HCT116 (cell line): ENCODE data around the gene CISTR.

Source experiments
- ATF3 ChIP-seq: IDR thresholded peaks from 2 replicates; pipeline ENCODE4 v1.6.1; 2012
- CTCF ChIP-seq, 3 experiments: fragments of 200-600 bp in 1 of 3; sonication (generic) in 1 of 3; IDR thresholded peaks in 2 of 3; conservative IDR thresholded peaks in 1 of 3; 2 replicates each; pipeline ENCODE4 v1.5.1; 2012 to 2017; ENCODE audit warnings: low read depth in 2 of 3, low read length in 2 of 3, antibody characterized with exemption in 1 of 3, borderline replicate concordance in 1 of 3, control low read depth in 1 of 3, mild to moderate bottlenecking in 1 of 3, mixed read lengths in 1 of 3, mixed run types in 1 of 3, moderate library complexity in 1 of 3; ENCODE audit not compliant: insufficient read depth in 1 of 3
- ELF1 ChIP-seq: IDR thresholded peaks from 2 replicates; pipeline ENCODE4 v1.6.1; 2012; ENCODE audit warnings: low read depth, borderline replicate concordance
- FOSL1 ChIP-seq: IDR thresholded peaks from 2 replicates; pipeline ENCODE4 v1.6.1; 2012; ENCODE audit warnings: low read depth
- JUND ChIP-seq: IDR thresholded peaks from 2 replicates; pipeline ENCODE4 v1.6.1; 2012
- MAX ChIP-seq: IDR thresholded peaks from 2 replicates; pipeline ENCODE4 v1.6.1; 2012
- POLR2A ChIP-seq: IDR thresholded peaks from 2 replicates; pipeline ENCODE4 v1.7.0; 2011; ENCODE audit warnings: borderline replicate concordance; ENCODE audit not compliant: insufficient read depth, insufficient read length; ENCODE audit errors: extremely low read depth
- POLR2AphosphoS5 ChIP-seq: IDR thresholded peaks from 2 replicates; pipeline ENCODE4 v1.6.1; 2011; ENCODE audit warnings: mild to moderate bottlenecking, low read depth, low read length, moderate library complexity
- SP1 ChIP-seq: IDR thresholded peaks from 2 replicates; pipeline ENCODE4 v1.6.1; 2012; ENCODE audit warnings: low read depth
- YY1 ChIP-seq: IDR thresholded peaks from 2 replicates; pipeline ENCODE4 v1.6.1; 2011; ENCODE audit warnings: low read length, low read depth, moderate library complexity, mild to moderate bottlenecking; ENCODE audit not compliant: insufficient replicate concordance; ENCODE audit errors: extremely low read depth
- TF ChIP-seq, protein P1 (sequence below): IDR thresholded peaks from 2 replicates; pipeline ENCODE4 v1.6.1; 2011; ENCODE audit warnings: mild to moderate bottlenecking, low read length, moderate library complexity; ENCODE audit not compliant: insufficient replicate concordance; ENCODE audit errors: extremely low read depth
- TF ChIP-seq, protein P2 (sequence below): IDR thresholded peaks from 2 replicates; pipeline ENCODE4 v1.6.1; 2012; ENCODE audit warnings: low read depth

DNA sequence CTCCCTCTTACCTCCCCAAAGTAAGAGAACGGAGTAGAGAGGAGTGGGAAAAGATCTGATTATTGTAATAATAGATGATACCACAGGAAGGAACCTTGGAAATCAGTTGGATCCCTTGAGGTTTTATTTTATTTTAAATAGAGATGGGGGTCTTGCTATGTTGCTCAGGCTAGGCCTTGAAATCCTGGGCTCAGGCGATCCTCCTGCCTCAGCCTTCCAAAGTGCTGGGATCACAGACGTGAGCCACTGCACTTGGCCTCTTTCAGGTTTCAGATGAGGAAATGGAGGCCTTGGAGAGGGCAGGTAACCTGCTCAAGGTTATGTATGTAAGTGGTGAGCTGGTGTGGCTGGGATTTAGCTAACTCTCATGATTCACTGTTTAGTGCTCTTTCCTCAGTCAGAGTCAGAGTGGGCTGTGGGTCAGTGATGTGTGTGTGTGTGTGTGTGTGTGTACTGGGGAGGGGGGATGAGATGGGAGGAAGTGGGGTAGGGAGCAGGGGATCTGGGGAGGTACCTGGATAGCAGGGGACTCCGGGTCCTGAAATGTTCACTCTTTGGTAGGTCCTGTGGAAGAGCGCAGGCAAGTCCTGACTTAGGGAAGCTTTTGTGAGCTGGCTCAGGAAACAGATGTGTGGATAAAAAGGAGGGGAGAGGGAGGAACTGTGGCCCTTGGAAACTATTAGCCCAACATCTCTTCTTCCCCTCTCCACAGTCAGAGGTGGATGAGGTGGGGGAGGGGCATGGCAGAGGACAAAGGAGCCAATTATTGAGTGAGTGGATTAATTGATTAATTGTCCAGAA, 4.7 kb upstream of the CISTR start:
- no peak for TF ChIP-seq SP1
- TF ChIP-seq MAX: no peak
- TF ChIP-seq CTCF (IDR thresholded peaks at IDR 0.05 in 2 of 3, conservative IDR thresholded peaks at IDR 0.05 in 1 of 3; ENCODE audit: borderline replicate concordance in 1 of 3, insufficient read depth in 1 of 3, low read depth in 2 of 3, low read length in 2 of 3): no peak
- TF ChIP-seq, protein P1, sequence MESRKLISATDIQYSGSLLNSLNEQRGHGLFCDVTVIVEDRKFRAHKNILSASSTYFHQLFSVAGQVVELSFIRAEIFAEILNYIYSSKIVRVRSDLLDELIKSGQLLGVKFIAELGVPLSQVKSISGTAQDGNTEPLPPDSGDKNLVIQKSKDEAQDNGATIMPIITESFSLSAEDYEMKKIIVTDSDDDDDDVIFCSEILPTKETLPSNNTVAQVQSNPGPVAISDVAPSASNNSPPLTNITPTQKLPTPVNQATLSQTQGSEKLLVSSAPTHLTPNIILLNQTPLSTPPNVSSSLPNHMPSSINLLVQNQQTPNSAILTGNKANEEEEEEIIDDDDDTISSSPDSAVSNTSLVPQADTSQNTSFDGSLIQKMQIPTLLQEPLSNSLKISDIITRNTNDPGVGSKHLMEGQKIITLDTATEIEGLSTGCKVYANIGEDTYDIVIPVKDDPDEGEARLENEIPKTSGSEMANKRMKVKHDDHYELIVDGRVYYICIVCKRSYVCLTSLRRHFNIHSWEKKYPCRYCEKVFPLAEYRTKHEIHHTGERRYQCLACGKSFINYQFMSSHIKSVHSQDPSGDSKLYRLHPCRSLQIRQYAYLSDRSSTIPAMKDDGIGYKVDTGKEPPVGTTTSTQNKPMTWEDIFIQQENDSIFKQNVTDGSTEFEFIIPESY: no peak
- TF ChIP-seq, protein P2, sequence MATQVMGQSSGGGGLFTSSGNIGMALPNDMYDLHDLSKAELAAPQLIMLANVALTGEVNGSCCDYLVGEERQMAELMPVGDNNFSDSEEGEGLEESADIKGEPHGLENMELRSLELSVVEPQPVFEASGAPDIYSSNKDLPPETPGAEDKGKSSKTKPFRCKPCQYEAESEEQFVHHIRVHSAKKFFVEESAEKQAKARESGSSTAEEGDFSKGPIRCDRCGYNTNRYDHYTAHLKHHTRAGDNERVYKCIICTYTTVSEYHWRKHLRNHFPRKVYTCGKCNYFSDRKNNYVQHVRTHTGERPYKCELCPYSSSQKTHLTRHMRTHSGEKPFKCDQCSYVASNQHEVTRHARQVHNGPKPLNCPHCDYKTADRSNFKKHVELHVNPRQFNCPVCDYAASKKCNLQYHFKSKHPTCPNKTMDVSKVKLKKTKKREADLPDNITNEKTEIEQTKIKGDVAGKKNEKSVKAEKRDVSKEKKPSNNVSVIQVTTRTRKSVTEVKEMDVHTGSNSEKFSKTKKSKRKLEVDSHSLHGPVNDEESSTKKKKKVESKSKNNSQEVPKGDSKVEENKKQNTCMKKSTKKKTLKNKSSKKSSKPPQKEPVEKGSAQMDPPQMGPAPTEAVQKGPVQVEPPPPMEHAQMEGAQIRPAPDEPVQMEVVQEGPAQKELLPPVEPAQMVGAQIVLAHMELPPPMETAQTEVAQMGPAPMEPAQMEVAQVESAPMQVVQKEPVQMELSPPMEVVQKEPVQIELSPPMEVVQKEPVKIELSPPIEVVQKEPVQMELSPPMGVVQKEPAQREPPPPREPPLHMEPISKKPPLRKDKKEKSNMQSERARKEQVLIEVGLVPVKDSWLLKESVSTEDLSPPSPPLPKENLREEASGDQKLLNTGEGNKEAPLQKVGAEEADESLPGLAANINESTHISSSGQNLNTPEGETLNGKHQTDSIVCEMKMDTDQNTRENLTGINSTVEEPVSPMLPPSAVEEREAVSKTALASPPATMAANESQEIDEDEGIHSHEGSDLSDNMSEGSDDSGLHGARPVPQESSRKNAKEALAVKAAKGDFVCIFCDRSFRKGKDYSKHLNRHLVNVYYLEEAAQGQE: no peak
- TF ChIP-seq ELF1: no peak
- TF ChIP-seq POLR2A: no peak
- no peak for TF ChIP-seq YY1
- no peak for TF ChIP-seq JUND
- no peak for TF ChIP-seq FOSL1
- TF ChIP-seq POLR2AphosphoS5: no peak
- no peak for TF ChIP-seq ATF3
